Activated T-helper 17 cell treated with anti-CD3 and anti-CD28 coated beads, Interleukin-2, amount 50 U/mL, for 72 hours (primary cell): Measurements from ENCODE around the gene EFCAB8. TPM values are rescaled to one million over a fixed set of nuclear protein-coding genes. Genes with fewer than 3 reads are reported as not detected.
A peak's percentile ranks its signal among the peaks of the same experiment; 100 is the strongest.

Source experiments
- ATAC-seq: fragments of 150-1000 bp; cut with Tn5 transposase; replicated peaks from 2 replicates; pipeline ENCODE4 v1.10.0; 2021; ENCODE audit warnings: mild to moderate bottlenecking, moderate library complexity
- H3K27ac Mint-ChIP-seq: one replicate; pipeline ENCODE4 v1.8.0; 2022; ENCODE audit warnings: mixed read lengths
- H3K27me3 Mint-ChIP-seq: one replicate; pipeline ENCODE4 v1.8.0; 2022; ENCODE audit warnings: mixed read lengths
- H3K36me3 Mint-ChIP-seq: one replicate; pipeline ENCODE4 v1.8.0; 2022; ENCODE audit warnings: low read depth, mild to moderate bottlenecking, mixed read lengths
- H3K4me1 Mint-ChIP-seq: one replicate; pipeline ENCODE4 v1.8.0; 2022; ENCODE audit warnings: mixed read lengths
- H3K4me3 Mint-ChIP-seq: one replicate; pipeline ENCODE4 v1.8.0; 2022; ENCODE audit warnings: mild to moderate bottlenecking, mixed read lengths
- H3K9me3 Mint-ChIP-seq: one replicate; pipeline ENCODE4 v1.8.0; 2022; ENCODE audit warnings: mixed read lengths
- total RNA-seq, 2 donors: library from RNA; stranded (reverse); gene quantifications; one replicate each; pipeline ENCODE4 v1.2.3, GENCODE V29; 2022

The EFCAB8 gene
- under 1 TPM; 0.19 to 0.45 TPM for total RNA-seq

- H3K36me3 Mint-ChIP-seq, result peaks cover 55% of the 10 kb centered on the region
- peaks cover 12% of the 10 kb centered on the region for H3K4me1 Mint-ChIP-seq
- H3K27me3 Mint-ChIP-seq, result no peaks in the 10 kb centered on the region
- H3K9me3 Mint-ChIP-seq, result no peaks in the 10 kb centered on the region
- no peak within 1 kb of the TSS for H3K4me3 Mint-ChIP-seq
- H3K27ac Mint-ChIP-seq, result peak within 1 kb of the TSS; percentile 22
- ATAC-seq, result no peak
Observed at GRCh38 chr20:32858701-32859372, at the start of gene EFCAB8. Gene EFCAB8, plus strand, starts transcription at chr20:32858923. Its CDS starts 4,870 bp downstream, at chr20:32863793.

GRCh38 chr20:32809907-32810306 lies 48.8 kb upstream of the EFCAB8 start:
- H3K36me3 Mint-ChIP-seq, result no peaks in the 10 kb centered on the region
- no peak overlapping the region for H3K4me3 Mint-ChIP-seq
- H3K9me3 Mint-ChIP-seq, result no peaks in the 10 kb centered on the region
- no peak for ATAC-seq
- H3K4me1 Mint-ChIP-seq, result no peaks in the 10 kb centered on the region
- H3K27me3 Mint-ChIP-seq, result no peaks in the 10 kb centered on the region
- H3K27ac Mint-ChIP-seq, result no peak overlapping the region

GRCh38 chr20:32810941-32811340 lies 47.8 kb upstream of the EFCAB8 start:
- Mint-ChIP-seq H3K9me3 (no peaks in the 10 kb centered on the region), H3K4me1 (no peaks in the 10 kb centered on the region), H3K36me3 (no peaks in the 10 kb centered on the region), H3K4me3 (no peak overlapping the region), H3K27ac (no peak overlapping the region), H3K27me3 (no peaks in the 10 kb centered on the region)
- no peak for ATAC-seq

- no peak overlapping the region for H3K4me3 Mint-ChIP-seq
- ATAC-seq, result no peak
- no peaks in the 10 kb centered on the region for H3K36me3 Mint-ChIP-seq
- H3K27ac Mint-ChIP-seq, result no peak overlapping the region
- no peaks in the 10 kb centered on the region for H3K9me3 Mint-ChIP-seq
- no peaks in the 10 kb centered on the region for H3K27me3 Mint-ChIP-seq
- no peaks in the 10 kb centered on the region for H3K4me1 Mint-ChIP-seq
Observed at GRCh38 chr20:32811886-32812285, 46.8 kb upstream of the EFCAB8 start.

GRCh38 chr20:32819992-32820697 lies 38.6 kb upstream of the EFCAB8 start:
- H3K9me3 Mint-ChIP-seq, result no peaks in the 10 kb centered on the region
- peak overlapping the region; percentile 42 for H3K27ac Mint-ChIP-seq
- H3K4me3 Mint-ChIP-seq, result peak overlapping the region; percentile 96
- H3K36me3 Mint-ChIP-seq, result peaks cover 6% of the 10 kb centered on the region
- peak; percentile 78 for ATAC-seq
- no peaks in the 10 kb centered on the region for H3K27me3 Mint-ChIP-seq
- peaks cover 28% of the 10 kb centered on the region for H3K4me1 Mint-ChIP-seq

GRCh38 chr20:32820698-32821377 lies 37.9 kb upstream of the EFCAB8 start:
- Mint-ChIP-seq H3K4me1 (peaks cover 28% of the 10 kb centered on the region), H3K36me3 (peaks cover 13% of the 10 kb centered on the region), H3K4me3 (peak overlapping the region; percentile 96), H3K9me3 (no peaks in the 10 kb centered on the region), H3K27ac (peak overlapping the region; percentile 42), H3K27me3 (no peaks in the 10 kb centered on the region)
- no peak for ATAC-seq

GRCh38 chr20:32822225-32822624 lies 36.5 kb upstream of the EFCAB8 start:
- Mint-ChIP-seq H3K4me1 (peaks cover 28% of the 10 kb centered on the region), H3K27ac (peak overlapping the region; percentile 57), H3K4me3 (peak overlapping the region; percentile 96), H3K9me3 (no peaks in the 10 kb centered on the region), H3K27me3 (no peaks in the 10 kb centered on the region), H3K36me3 (peaks cover 27% of the 10 kb centered on the region)
- ATAC-seq, result no peak

DNA sequence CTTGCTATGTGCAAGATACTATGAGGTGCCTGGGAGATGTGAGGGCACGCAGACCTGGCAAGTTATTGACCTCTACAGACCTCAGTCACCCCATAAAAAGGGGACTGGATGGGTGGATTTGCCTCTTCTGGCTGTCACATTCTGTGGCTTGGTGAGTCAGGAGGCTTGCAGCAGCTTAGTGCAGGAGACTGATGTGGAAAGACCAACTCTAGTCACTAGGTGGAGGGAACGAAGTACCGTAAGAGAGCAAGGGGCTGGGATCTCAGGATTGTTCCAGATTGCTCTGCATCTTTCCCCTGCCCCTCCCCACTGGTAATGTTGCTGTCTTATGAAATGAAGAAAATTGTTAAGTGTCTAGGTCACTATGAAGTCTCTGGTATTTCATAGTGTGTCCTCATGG lies 35.6 kb upstream of the EFCAB8 start:
- peaks cover 33% of the 10 kb centered on the region for H3K4me1 Mint-ChIP-seq
- no peak for ATAC-seq
- H3K4me3 Mint-ChIP-seq, result peak overlapping the region; percentile 96
- H3K27ac Mint-ChIP-seq, result peak overlapping the region; percentile 57
- peaks cover 35% of the 10 kb centered on the region for H3K36me3 Mint-ChIP-seq
- no peaks in the 10 kb centered on the region for H3K27me3 Mint-ChIP-seq
- H3K9me3 Mint-ChIP-seq, result no peaks in the 10 kb centered on the region

GRCh38 chr20:32823737-32824588 lies 34.8 kb upstream of the EFCAB8 start:
- H3K27me3 Mint-ChIP-seq, result no peaks in the 10 kb centered on the region
- peak overlapping the region; percentile 96 for H3K4me3 Mint-ChIP-seq
- peaks cover 38% of the 10 kb centered on the region for H3K4me1 Mint-ChIP-seq
- ATAC-seq, result no peak
- H3K27ac Mint-ChIP-seq, result peak overlapping the region; percentile 57
- peaks cover 44% of the 10 kb centered on the region for H3K36me3 Mint-ChIP-seq
- H3K9me3 Mint-ChIP-seq, result no peaks in the 10 kb centered on the region

DNA sequence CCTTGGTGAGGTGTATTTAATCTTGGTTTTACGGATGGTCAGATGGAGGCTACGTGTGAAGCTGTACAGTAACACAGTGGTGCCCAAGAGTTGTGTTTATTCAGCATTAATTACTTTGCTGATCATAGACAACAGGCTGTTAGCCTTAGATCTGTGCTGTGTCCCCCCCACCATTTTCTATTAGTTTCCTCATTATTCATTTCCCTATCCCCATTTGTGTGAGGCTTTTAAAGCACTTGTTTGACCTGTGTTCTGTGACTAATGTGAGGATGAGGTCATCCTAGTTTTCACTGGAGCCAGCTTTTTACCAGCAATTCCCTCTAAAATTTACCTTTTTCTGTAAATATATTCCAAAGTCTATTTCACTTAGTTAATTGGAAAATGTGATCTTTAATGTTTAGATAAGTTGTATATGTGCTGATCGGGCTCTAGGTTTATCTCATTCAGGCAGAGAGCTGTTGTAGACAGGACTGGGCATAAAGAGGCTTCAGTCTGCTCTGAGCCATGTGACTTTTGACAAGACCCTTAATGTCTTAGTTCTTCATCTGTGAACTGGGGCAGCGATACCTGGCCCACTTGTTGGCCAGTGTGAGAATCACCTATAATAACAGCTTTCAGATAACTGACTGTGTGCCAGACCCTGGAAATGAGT lies 30.6 kb upstream of the EFCAB8 start:
- Mint-ChIP-seq H3K27me3 (no peaks in the 10 kb centered on the region), H3K36me3 (peaks cover 86% of the 10 kb centered on the region), H3K4me3 (no peak overlapping the region), H3K4me1 (peaks cover 30% of the 10 kb centered on the region), H3K9me3 (no peaks in the 10 kb centered on the region), H3K27ac (peak overlapping the region; percentile 51)
- ATAC-seq, result no peak

- no peak overlapping the region for H3K4me3 Mint-ChIP-seq
- H3K4me1 Mint-ChIP-seq, result peaks cover 20% of the 10 kb centered on the region
- ATAC-seq, result no peak
- no peaks in the 10 kb centered on the region for H3K9me3 Mint-ChIP-seq
- H3K36me3 Mint-ChIP-seq, result peaks cover 99% of the 10 kb centered on the region
- H3K27me3 Mint-ChIP-seq, result no peaks in the 10 kb centered on the region
- peak overlapping the region; percentile 82 for H3K27ac Mint-ChIP-seq
Observed at GRCh38 chr20:32829311-32830005, 29.3 kb upstream of the EFCAB8 start.

DNA sequence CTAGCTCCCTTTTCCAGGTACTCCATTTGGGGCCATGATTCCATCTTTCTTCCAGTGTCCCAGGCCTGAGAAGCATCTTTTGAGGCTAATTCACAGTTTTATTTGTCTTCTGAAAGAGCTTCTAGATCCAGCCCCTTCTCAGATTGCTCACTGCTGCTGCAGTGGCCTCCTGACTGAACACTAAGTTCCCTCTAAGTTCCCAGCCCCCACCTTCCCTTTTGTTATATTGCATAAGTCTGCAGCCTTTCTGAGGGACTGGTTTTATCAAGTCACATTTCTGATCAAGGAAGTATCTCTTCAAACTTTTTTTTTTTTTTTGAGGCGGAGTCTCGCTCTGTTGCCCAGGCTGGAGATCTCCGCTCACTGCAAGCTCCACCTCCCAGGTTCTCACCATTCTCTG lies 28.3 kb upstream of the EFCAB8 start:
- H3K36me3 Mint-ChIP-seq, result peaks cover 100% of the 10 kb centered on the region
- no peak for ATAC-seq
- no peaks in the 10 kb centered on the region for H3K27me3 Mint-ChIP-seq
- H3K4me1 Mint-ChIP-seq, result peaks cover 20% of the 10 kb centered on the region
- H3K4me3 Mint-ChIP-seq, result no peak overlapping the region
- H3K27ac Mint-ChIP-seq, result peak overlapping the region; percentile 45
- no peaks in the 10 kb centered on the region for H3K9me3 Mint-ChIP-seq

DNA sequence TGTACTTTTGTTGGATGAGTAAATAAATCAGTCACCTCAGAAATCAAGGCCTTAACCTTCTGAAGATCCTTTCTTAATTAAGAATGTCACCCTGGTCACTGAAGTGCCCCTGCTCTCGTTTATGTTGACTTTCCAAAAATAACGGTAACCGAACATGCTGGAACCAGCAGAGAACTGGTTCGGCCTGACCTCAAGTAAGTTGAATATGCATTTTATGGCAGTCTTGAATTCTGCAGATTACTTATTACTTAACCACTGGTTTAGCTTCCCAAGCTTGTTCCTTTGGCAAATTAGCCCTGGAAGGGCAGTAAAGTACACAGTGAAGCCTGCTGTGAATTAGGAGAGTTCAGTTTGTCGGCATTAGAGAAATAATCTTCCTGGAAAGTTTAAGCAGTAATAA lies 26.7 kb upstream of the EFCAB8 start:
- Mint-ChIP-seq H3K9me3 (no peaks in the 10 kb centered on the region), H3K27me3 (no peaks in the 10 kb centered on the region), H3K4me1 (peaks cover 20% of the 10 kb centered on the region), H3K36me3 (peaks cover 100% of the 10 kb centered on the region), H3K27ac (peak overlapping the region; percentile 73), H3K4me3 (peak overlapping the region; percentile 49)
- ATAC-seq, result no peak
